OCI-LY1 (cell line): Measurements from ENCODE around the gene SEMA3A.

Source experiments
- H2AFZ ChIP-seq: fragments of 200-600 bp; sonication (generic), shearing (Covaris generic); 2 replicates; pipeline ENCODE4 v1.6.0; 2014; ENCODE audit warnings: antibody characterized with exemption, mild to moderate bottlenecking, low read length
- H3F3A ChIP-seq: fragments of 200-600 bp; sonication (generic), shearing (Covaris generic); 2 replicates; pipeline ENCODE4 v1.6.0; 2014; ENCODE audit warnings: mild to moderate bottlenecking, antibody characterized with exemption, low read length, moderate library complexity; ENCODE audit not compliant: insufficient read depth
- H3K27ac ChIP-seq: fragments of 200-600 bp; sonication (generic); 2 replicates; pipeline ENCODE4 v1.5.1; 2014; ENCODE audit warnings: low read length, mixed run types, mild to moderate bottlenecking, low read depth; ENCODE audit not compliant: poor library complexity, severe bottlenecking
- H3K27me3 ChIP-seq: fragments of 200-600 bp; sonication (generic); 2 replicates; pipeline ENCODE4 v1.6.0; 2014; ENCODE audit warnings: antibody characterized with exemption, mild to moderate bottlenecking, low read length, moderate library complexity; ENCODE audit not compliant: insufficient read depth
- H3K36me3 ChIP-seq: fragments of 200-600 bp; sonication (generic); 2 replicates; pipeline ENCODE4 v1.6.1; 2014; ENCODE audit warnings: mild to moderate bottlenecking, antibody characterized with exemption, low read length, moderate library complexity, mixed read lengths; ENCODE audit not compliant: insufficient read depth
- H3K4me1 ChIP-seq: fragments of 200-600 bp; sonication (generic); 2 replicates; pipeline ENCODE4 v1.5.1; 2014; ENCODE audit warnings: mild to moderate bottlenecking, low read length, moderate library complexity; ENCODE audit not compliant: insufficient read depth, severe bottlenecking
- H3K4me2 ChIP-seq: fragments of 200-600 bp; sonication (generic), shearing (Covaris generic); 2 replicates; pipeline ENCODE4 v1.6.1; 2014; ENCODE audit warnings: low read length
- H3K4me3 ChIP-seq: fragments of 200-600 bp; sonication (generic); 2 replicates; pipeline ENCODE4 v1.5.1; 2014; ENCODE audit warnings: low read length, low read depth, mild to moderate bottlenecking, mixed read lengths; ENCODE audit not compliant: poor library complexity, severe bottlenecking
- H3K79me2 ChIP-seq: fragments of 200-600 bp; shearing (Covaris generic); 2 replicates; pipeline ENCODE4 v1.6.1; 2016; ENCODE audit warnings: mixed run types, low read length, mixed read lengths; ENCODE audit not compliant: insufficient read depth
- H3K9ac ChIP-seq: fragments of 200-600 bp; sonication (generic), shearing (Covaris generic); 2 replicates; pipeline ENCODE4 v1.6.1; 2014; ENCODE audit warnings: mild to moderate bottlenecking, low read length, mixed read lengths
- H3K9me2 ChIP-seq: fragments of 200-600 bp; sonication (generic), shearing (Covaris generic); 2 replicates; pipeline ENCODE4 v1.6.1; 2014; ENCODE audit warnings: low read depth, mild to moderate bottlenecking, low read length, mixed read lengths
- H3K9me3 ChIP-seq: fragments of 200-600 bp; shearing (Covaris generic); 2 replicates; pipeline ENCODE4 v1.6.1; 2014; ENCODE audit warnings: low read length, mixed read lengths
- H4K20me1 ChIP-seq: fragments of 200-600 bp; sonication (generic), shearing (Covaris generic); 2 replicates; pipeline ENCODE4 v1.6.0; 2016; ENCODE audit warnings: mild to moderate bottlenecking, low read length; ENCODE audit not compliant: insufficient read depth
- EZH2 ChIP-seq: fragments of 200-600 bp; sonication (generic), shearing (Covaris generic); IDR thresholded peaks from 2 replicates; pipeline ENCODE4 v1.8.0; 2017; ENCODE audit warnings: borderline replicate concordance, mixed run types, mild to moderate bottlenecking, antibody characterized with exemption, low read length, moderate library complexity, mixed read lengths
- TF ChIP-seq, protein P1 (sequence below): fragments of 200-600 bp; sonication (generic), shearing (Covaris generic); IDR thresholded peaks from 2 replicates; pipeline ENCODE4 v1.5.1; 2017; ENCODE audit warnings: mild to moderate bottlenecking, antibody characterized with exemption, low read length, moderate library complexity, mixed read lengths

The SEMA3A gene

DNA sequence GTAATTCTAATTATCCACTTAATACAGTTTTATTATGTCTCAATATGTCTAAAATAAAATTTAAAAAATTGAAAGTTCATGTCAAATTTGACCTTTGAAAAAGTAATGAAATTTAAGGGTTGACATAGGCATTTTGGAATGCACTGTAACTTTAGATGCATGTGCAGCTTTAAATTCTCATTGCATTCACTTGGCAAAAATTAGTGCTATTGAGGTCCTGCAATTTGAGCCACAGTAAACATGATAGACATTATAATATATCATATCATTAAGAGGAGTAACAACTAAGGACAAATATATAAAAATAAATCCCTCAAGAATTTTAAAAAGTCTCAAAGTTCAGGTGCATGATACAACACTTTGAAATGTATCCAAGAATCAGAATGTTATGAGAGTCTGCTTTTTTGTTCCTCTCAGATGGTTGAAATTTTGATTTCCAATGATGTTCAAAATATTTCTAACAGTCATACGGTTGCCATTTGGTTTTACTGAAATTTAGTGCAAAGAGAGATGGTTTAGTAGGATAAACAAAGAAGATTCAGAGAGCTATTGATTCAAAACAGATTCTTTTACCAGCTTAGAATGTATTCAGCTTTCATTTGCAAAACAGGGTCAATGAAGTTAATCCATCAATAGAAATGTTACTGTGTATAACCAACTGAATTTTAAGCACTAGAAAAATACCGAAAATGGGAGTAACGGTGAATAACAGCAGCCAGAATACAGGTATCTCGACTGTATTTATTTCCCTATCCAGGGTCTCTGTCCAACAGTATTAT, 71.8 kb downstream of the SEMA3A start:
- Histone ChIP-seq H3K4me1 (no peaks in the 10 kb centered on the region), H3F3A (no peaks in the 10 kb centered on the region), H2AFZ (no peak overlapping the region), H3K4me2 (no peak overlapping the region), H3K9me2 (no peaks in the 10 kb centered on the region), H3K9me3 (no peaks in the 10 kb centered on the region), H4K20me1 (no peaks in the 10 kb centered on the region), H3K79me2 (no peaks in the 10 kb centered on the region), H3K36me3 (no peaks in the 10 kb centered on the region), H3K9ac (no peak overlapping the region), H3K4me3 (no peak overlapping the region), H3K27me3 (no peaks in the 10 kb centered on the region), H3K27ac (no peak overlapping the region)
- TF ChIP-seq, protein P1, sequence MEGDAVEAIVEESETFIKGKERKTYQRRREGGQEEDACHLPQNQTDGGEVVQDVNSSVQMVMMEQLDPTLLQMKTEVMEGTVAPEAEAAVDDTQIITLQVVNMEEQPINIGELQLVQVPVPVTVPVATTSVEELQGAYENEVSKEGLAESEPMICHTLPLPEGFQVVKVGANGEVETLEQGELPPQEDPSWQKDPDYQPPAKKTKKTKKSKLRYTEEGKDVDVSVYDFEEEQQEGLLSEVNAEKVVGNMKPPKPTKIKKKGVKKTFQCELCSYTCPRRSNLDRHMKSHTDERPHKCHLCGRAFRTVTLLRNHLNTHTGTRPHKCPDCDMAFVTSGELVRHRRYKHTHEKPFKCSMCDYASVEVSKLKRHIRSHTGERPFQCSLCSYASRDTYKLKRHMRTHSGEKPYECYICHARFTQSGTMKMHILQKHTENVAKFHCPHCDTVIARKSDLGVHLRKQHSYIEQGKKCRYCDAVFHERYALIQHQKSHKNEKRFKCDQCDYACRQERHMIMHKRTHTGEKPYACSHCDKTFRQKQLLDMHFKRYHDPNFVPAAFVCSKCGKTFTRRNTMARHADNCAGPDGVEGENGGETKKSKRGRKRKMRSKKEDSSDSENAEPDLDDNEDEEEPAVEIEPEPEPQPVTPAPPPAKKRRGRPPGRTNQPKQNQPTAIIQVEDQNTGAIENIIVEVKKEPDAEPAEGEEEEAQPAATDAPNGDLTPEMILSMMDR, result no peak
- no peak for TF ChIP-seq EZH2

DNA sequence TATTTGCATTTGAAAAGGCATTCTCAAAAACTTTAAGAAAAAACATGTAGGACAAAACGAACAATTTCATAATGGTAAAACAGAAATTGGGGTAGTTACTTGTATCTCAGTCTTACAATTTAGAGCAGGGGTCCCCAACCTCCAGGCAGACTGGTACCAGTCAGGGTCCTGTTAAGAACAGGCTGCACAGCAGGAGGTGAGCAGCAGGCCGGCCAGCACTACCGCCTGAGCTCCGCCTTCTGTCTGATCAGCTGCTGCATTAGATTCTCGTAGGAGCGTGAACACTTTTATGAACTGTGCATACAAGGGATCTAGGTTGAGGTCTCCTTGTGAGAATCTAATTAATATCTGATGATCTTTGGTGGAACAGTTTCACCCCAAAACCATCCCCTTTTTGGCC, 77.3 kb downstream of the SEMA3A start:
- no peak overlapping the region for H3K4me3 ChIP-seq
- no peaks in the 10 kb centered on the region for H3K79me2 ChIP-seq
- H3K27me3 ChIP-seq, result no peaks in the 10 kb centered on the region
- no peak overlapping the region for H3K4me2 ChIP-seq
- H3K9me3 ChIP-seq, result no peaks in the 10 kb centered on the region
- H4K20me1 ChIP-seq, result no peaks in the 10 kb centered on the region
- no peaks in the 10 kb centered on the region for H3F3A ChIP-seq
- no peaks in the 10 kb centered on the region for H3K36me3 ChIP-seq
- H3K9me2 ChIP-seq, result no peaks in the 10 kb centered on the region
- TF ChIP-seq, protein P1, result no peak
- no peak for TF ChIP-seq EZH2
- no peak overlapping the region for H2AFZ ChIP-seq
- H3K4me1 ChIP-seq, result no peaks in the 10 kb centered on the region
- H3K9ac ChIP-seq, result no peak overlapping the region
- H3K27ac ChIP-seq, result no peak overlapping the region

DNA sequence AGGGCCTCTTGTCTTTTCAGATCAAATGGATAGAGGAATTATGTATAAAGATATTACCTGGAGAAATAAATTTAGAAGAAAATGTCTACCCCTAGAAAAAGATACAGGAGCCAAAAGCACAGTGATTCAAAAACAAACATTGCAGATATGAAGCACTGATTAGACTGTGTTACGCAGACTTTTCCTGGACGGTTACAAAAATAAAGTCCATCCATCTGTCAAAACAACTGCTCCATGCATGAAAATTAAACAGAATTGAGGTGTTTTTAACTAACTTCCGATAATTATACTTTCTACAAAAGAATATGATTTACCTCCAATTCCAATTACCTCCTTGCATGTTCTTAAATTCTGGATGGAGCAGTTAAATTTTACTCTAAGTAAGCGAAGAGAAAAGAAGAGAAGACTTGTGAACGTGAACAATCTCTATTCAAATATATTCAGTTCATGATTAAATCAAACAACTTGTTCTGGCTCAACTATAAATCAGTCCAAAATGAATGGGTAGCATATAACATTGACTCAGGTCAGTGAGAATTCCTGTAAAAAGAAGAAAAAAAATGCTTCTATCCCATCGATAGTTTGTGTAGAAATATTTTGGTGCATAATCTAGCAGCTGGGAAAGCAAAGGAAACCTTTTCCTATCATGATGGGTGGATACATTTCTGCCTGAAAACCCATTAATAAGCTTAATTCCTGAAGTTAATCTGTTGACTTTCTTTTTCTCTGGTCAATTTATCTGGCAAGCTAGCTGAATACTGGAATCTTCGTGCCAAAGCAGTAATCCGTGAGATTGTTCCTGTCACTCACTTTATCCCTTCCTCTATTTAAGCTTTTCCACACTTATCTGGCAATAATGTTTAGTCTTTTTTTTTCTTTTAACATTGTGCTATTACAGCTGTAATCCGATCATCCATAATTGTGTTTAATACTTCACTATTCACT, 80.4 kb downstream of the SEMA3A start:
- Histone ChIP-seq H3K27me3 (no peaks in the 10 kb centered on the region), H3K27ac (no peak overlapping the region), H3K4me3 (no peak overlapping the region), H4K20me1 (no peaks in the 10 kb centered on the region), H3K9me3 (no peaks in the 10 kb centered on the region), H3F3A (no peaks in the 10 kb centered on the region), H3K4me2 (no peak overlapping the region), H3K9me2 (no peaks in the 10 kb centered on the region), H3K4me1 (no peaks in the 10 kb centered on the region), H3K36me3 (no peaks in the 10 kb centered on the region), H3K79me2 (no peaks in the 10 kb centered on the region), H3K9ac (no peak overlapping the region), H2AFZ (no peak overlapping the region)
- TF ChIP-seq, protein P1, result no peak
- TF ChIP-seq EZH2, result no peak
